GM12864 (cell line): ENCODE results near the gene TIMM29.

Source experiments
- DNase-seq: peaks from one replicate; pipeline ENCODE4 v3.0.0-alpha.2; 2011; ENCODE audit warnings: low read depth
- H3K4me3 ChIP-seq: 2 replicates; pipeline ENCODE4 v1.5.1; 2011; ENCODE audit warnings: mild to moderate bottlenecking, low read depth, low read length, control low read depth
- TF ChIP-seq, protein P1 (sequence below): IDR thresholded peaks from 2 replicates; pipeline ENCODE4 v1.5.1; 2011; ENCODE audit warnings: low read depth, mild to moderate bottlenecking, moderate library complexity, low read length, control low read depth, inconsistent platforms; ENCODE audit errors: missing control alignments

Gene TIMM29

GRCh38 chr19:10888421-10888866 lies 40.2 kb upstream of the TIMM29 start:
- TF ChIP-seq, protein P1, sequence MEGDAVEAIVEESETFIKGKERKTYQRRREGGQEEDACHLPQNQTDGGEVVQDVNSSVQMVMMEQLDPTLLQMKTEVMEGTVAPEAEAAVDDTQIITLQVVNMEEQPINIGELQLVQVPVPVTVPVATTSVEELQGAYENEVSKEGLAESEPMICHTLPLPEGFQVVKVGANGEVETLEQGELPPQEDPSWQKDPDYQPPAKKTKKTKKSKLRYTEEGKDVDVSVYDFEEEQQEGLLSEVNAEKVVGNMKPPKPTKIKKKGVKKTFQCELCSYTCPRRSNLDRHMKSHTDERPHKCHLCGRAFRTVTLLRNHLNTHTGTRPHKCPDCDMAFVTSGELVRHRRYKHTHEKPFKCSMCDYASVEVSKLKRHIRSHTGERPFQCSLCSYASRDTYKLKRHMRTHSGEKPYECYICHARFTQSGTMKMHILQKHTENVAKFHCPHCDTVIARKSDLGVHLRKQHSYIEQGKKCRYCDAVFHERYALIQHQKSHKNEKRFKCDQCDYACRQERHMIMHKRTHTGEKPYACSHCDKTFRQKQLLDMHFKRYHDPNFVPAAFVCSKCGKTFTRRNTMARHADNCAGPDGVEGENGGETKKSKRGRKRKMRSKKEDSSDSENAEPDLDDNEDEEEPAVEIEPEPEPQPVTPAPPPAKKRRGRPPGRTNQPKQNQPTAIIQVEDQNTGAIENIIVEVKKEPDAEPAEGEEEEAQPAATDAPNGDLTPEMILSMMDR, result no peak
- no peak for DNase-seq
- no peak overlapping the region for H3K4me3 ChIP-seq

DNA sequence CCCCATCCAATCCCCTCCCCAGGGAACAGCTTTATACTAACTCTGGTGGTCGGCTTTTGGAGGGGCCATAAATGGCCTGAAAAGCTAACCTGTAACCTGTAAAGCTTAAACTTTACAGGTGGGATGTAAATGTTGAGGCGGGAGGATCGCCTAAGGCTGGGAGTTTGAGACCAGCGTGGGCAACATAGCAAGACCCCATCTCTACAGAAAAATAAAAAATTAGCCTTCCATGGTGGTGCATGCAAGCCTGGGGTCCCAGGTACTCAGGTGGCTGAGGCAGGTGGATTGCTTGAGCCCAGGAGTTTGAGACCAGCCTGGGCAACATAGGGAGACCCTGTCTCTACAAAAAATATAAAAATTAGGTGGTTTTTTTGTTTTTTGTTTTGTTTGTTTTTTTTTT lies 38.7 kb upstream of the TIMM29 start:
- TF ChIP-seq, protein P1, result no peak
- H3K4me3 ChIP-seq, result no peak overlapping the region
- no peak for DNase-seq

DNA sequence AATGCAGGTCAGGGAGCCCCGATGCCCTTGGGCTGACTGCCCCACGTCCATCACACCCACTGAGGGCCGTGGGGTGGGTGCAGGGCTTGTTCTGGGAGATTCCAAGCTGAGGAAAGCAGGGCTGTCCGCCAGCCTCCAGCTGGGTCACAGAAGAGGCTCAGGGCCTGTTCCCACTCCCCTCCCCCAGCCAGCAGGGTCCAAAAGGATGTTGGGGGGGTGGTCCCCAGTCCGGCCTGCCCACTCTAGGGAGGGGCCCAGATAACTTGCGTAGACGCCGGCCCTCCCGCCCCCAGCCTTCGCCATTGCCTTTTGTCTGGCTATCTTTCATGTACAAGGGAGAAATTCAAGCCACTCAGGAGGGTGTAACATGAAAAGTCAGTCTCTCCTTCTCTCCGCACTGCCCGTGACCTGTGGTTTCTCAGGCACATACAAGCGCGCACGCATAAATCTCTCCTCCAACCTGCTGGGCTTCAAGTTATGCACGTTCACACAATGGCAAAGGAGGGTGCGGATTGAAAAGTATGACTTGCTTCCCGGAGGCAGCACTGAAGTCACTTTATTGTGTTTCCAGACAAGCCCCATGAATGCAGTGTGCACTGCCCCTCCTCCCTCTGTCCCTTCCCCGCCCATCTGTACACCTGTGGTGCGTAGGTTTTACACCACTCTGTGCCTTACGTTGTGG lies 37.1 kb upstream of the TIMM29 start:
- TF ChIP-seq, protein P1, result no peak
- H3K4me3 ChIP-seq, result no peak overlapping the region
- no peak for DNase-seq

DNA sequence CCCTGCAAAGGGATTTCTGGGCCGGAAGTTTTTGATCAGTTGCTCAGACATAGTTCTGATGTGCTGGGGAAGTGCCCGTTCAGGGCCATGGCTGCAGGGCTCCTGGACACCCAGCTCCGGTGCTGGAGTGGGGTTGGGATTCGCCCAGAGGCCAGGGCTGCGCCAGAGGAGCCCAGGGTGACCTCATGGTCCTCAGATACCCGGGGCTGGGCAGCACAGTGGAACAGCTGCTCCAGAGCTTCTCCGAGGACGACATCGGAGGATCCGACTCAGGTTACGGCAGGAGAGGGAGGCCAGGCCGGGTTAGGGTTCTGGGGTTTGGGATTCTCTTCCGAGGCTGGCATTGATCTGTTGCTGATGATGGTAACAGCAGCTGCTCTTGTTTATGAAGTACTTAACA lies 36.4 kb upstream of the TIMM29 start:
- no peak for DNase-seq
- H3K4me3 ChIP-seq, result no peak overlapping the region
- TF ChIP-seq, protein P1, result no peak

DNA sequence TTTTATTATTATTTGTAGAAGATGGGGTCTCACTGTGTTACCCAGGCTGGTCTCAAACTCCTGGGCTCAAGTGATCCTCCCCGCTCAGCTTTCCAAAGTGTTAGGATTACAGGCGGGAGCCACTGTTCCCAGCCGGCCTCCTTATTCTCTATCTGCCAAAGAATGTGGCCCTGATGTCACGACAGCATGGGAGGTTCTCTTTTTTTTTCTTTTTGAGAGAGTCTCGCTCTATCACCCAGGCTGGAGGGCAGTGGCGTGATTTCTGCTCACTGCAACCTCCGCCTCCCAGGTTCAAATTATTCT lies 33.7 kb upstream of the TIMM29 start:
- TF ChIP-seq, protein P1, result no peak
- DNase-seq, result no peak
- no peak overlapping the region for H3K4me3 ChIP-seq

DNA sequence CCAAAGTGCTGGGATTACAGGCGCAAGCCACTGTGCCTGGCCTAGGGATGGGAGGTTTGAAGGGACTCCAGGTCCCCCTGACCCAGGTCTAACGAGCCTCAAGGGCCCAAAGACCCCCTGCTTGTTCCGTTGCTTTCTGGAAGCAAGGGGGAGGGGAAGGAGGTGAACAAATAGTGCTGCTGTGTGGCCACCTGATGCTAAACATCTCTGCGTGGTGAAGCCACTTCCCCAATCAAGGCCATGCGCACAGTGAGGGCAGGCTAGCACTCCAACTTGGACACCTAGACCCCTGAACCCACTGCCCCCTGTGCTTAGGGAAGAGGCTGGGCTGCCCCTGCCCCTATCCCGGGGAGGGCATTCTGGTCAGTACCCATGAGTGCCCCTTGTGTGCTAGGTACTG lies 33.2 kb upstream of the TIMM29 start:
- TF ChIP-seq, protein P1, result no peak
- no peak overlapping the region for H3K4me3 ChIP-seq
- DNase-seq, result no peak

DNA sequence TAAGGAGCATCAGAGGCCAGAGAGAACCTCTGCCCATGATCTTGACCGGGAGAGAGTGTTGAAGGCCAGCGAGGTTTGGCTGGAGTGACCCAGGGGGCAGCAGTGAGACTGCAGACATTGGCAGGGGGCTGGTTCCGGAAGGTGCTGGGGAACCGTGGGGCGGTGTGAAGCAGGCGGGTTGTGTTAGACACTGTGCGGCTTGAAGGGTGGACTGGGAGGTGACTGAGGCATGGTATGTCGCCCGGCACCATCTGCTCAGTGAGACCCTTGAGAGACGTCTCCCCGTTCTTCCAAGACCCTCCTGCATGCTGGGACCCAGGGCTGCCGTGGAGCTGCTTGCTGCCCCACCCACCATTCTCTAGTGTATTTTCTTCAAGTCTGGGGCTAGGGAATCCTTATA lies 32.7 kb upstream of the TIMM29 start:
- H3K4me3 ChIP-seq, result no peak overlapping the region
- no peak for DNase-seq
- TF ChIP-seq, protein P1, result no peak
